ENCODE data around the gene CAMK1D.

CAMK1D gene

DNA sequence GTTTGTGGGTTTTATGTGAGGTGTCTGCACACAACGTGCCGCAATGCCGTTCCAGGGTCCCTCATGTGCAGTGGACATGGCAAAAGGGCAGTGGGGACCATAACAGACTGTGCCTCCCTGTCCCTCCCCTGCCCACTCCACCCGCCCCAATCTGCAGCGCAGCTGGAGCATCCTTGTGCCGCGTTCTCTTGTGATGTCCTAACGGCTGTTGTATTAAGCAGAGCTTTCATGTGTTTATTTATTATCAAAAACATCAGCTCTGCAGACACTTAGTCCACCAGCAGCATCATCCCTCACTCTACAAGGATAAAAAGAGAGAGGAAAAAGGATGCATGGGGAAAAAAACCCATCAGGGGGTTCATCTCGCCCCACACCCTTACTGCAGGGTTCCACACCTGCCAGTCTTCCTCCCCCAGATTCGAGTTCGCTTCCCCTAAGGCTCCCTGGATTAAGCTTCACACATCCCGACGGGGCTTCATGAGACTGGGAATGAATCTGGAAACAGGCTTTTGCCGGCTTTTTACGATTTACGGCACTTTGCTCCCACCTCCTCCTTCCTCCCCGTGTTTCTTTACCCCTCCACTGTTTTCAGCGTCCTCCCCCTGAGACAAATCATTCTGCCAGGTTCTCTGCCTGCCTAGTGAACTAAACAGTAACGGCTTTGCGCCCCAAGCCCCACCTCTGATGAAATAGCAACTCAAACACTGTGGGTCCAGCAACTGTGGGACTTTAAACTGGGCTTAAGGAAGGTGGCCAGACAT, 301.4 kb downstream of the CAMK1D start:
- DNase-seq (ENCODE audit: low read depth, low spot score): no peak

DNA sequence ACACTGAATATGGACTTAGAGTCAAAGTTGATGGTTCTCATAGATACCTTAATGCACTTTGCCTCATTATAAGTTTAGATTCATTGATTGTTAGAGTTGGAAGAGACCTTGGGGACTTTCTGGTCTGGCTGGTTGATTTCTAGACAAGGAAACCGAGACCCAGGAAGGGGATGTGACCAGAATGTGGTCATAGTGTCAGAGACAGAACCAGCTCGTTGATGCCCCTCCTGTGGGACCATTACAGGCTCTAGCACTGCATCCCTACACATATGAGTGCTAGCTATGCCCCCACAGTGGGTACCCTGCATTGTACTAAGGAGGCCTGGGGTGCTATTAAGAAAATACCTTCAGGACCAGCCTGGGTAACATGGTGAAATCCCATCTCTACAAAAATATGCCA, 306.6 kb downstream of the CAMK1D start:
- no peak for DNase-seq (ENCODE audit: low read depth, low spot score)

DNA sequence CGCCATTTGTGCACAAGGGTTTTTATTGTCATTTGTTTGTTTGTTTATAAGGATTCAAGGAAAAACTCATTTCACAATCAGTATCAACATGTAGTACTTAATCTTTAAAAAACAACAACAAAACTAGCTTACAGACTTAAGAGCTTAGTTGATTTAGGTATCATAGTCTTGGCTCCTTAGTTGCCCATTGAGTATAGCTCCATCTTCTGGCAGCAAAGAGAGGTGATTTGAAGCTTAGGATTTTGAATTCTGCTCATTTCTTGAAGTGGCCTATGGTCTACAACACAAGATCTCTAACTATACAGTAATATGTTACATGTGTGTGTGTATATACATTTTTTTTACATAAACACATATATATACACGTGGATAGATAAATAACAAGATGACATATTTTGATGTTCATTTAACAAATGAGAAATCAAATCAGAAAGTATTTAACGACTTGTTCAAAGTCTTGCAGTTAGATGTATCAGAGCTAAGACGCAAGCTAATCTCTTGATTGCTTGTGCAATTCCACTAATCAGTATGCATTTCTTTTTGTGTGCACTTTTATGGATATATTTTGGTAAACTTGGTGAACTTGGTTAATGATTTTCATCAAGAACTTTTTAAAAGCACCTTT, 307.3 kb downstream of the CAMK1D start:
- peak; percentile 36 for DNase-seq (ENCODE audit: low read depth, low spot score)

DNA sequence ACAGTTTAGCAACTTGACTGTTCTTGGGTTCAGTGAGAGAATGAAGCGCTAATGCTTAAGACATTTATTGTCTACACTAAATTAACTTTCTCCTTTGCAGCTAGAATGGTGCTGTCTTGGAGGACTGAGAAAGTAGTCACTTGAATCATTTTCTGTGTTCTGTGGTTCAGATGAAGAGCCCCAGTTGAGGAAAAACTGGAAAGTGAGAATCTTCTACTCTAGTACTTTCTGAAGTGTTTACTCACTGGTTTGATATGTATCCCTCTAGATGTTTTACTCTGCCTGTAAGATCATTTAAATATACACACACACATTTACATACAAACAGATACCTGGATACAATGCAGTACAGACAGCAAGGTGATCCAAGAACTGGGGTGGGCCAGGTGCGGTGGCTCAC, 308.1 kb downstream of the CAMK1D start:
- DNase-seq (ENCODE audit: low read depth, low spot score): no peak

DNA sequence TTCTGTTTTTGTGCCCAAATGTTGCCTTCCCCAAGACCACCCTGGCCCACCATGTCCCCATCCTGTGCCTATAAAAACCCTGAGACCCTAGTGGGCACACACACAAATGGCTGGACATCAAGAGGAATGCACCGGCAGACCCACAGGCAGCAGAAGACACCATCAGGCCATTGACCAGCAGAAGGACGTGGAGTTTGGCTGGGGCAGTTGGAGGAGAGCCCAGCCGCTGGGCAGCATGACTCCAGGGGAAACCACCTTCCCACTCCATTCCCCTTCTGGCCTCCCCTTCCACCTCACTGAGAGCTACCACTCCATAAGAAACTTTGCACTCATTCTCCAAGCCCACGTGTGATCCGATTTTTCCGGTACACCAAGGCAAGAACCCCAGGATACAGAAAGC, 309.2 kb downstream of the CAMK1D start:
- no peak for DNase-seq (ENCODE audit: low read depth, low spot score)

DNA sequence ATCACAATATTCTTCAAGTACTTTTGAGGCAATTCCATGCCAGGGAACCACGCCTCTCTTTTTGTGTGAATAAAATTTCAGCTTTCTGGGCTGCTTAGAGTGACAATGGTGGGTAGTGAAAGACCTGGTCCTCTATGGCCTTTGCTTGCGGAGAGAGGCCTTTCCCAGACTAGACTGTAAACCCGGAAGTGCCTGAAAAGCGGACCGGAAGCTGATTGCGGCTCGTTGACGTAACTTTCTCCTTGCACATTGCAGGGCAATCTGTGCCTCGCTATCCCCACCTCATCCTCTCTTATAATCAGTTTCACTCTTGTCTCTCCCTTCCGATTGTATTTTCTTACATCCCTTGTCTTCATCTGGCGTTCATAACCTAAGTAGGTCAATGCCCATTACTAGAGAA, 310.4 kb downstream of the CAMK1D start:
- DNase-seq (ENCODE audit: low read depth, low spot score): no peak

DNA sequence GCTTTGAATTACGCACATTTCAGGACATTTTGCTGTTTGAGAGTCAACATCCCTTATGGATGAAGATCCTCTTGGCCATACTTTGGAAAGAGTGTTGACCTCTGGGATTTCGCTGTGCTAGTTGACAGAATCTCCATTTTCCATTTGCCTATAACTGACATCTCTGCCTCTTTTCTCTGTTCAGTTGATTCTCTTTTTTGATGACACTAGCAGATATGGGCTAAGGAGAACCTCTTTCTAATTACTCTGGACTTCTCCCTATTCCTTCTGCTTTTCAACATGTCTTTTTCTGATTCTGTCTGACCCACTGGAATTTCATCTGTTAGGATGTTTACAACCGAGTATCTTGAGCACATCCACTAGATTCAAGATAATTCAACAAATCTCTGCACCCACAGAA, 311.5 kb downstream of the CAMK1D start:
- DNase-seq (ENCODE audit: low read depth, low spot score): no peak

DNA sequence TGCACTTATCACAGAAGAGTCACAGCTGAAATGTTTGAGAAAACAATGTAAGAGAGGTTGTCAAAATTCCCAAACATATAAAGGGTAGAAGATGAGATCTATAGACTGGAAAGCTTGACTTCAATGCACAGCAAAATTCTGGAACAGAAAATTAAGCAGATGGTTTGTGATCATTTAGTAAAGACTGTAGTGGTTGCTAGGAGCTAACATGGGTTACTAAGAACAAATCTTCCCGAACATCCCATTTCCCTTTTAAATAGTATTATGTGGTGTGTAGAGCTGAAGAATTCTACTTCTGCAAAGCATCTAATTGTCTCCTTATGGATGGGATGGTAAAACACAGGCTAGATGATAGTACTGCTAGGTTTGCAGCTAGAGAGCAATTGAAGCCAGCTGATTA, 312.3 kb downstream of the CAMK1D start:
- no peak for DNase-seq (ENCODE audit: low read depth, low spot score)

DNA sequence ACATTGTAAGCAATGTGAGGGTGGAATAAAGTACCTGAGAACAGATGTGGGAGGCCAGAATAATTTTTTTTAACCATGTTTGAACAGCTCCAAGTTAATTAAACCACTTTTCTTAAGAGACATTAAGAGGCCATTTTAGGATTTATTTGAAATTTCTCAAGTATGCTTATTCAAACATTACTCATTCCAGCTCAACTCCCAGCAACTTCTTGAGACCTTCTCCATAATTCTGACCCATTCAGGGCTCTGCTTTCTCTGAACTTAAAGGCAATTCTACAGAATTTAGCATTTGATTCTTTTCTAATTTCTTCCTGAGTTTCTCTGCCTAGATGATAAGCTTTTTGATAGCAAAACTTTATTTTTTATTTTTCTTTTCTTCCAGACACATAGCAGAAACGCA, 314.5 kb downstream of the CAMK1D start:
- no peak for DNase-seq (ENCODE audit: low read depth, low spot score)

DNA sequence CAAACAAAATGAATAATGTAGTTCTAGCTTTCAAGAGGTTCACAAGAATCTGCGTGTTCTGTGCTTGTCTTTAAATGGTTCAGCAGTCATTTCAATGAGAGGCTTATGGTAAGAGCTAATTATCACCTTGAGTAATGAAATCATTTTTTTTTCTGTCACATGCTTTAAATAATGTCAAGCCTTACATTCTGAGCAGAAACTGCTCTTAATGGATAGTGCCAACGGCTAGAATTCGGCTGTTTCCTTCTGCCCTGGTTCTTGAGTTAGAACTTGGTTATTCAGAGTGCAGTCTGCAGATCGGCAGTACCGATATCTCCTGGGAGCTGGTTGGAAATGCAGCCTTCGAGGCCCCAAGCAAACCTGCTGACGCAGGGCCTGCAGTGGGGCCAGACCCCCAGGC, 316.2 kb downstream of the CAMK1D start:
- DNase-seq (ENCODE audit: low read depth, low spot score): no peak

DNA sequence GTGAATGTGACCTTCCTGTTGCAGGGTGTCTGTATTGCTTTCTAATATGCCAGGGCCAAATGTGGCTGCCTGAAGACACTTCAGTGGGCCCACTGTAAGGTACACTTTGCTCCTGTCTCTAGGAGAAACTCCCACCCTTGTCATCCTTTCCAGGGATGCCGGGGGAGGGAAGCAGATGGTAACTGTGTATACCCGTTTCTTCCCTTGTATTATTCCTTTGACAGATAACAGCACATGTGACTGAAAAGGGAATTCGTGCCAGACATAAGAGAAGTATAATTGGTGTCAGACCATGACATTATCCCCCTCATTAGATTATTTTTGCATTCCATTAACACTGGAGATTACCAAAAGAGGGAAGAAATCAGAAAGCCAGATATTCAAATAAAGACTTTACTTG, 317.7 kb downstream of the CAMK1D start:
- no peak for DNase-seq (ENCODE audit: low read depth, low spot score)

DNA sequence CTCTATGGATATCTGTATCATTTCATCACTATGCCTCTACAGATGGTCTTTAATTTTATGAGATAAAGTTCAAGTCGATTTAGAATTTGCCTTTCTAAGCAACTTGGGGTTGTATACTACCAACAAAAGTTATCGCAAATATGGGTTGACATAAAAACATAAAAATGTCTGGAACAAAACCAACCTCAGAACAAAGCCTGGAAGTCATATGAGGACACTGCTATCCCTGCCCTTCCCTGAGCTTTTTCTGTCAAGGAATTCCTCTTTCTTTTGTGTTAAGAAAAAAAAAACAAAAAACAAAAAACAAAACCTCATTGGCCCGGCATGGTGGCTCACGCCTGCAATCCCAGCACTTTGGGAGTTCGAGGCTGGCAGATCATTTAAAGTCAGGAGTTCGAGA, 319.3 kb downstream of the CAMK1D start:
- no peak for DNase-seq (ENCODE audit: low read depth, low spot score)

DNA sequence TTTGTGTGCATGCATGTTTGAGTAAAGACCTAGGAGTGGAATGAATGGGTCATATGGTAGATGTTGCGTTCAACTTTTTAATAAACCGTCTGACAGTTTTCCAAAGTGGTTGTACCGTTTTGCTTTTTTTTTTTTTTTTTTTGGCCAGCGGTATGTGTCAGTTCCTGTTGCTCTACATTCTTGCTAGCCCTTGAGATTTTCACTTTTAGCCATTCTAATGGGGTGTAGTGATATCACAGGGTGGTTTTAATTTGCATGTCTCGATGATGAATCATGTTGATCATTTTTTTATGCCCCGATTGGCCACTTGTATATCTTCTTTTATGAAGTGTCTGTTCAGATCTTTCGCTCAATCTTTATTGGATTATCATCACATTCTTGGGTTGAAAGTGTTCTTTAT, 320.7 kb downstream of the CAMK1D start:
- no peak for DNase-seq (ENCODE audit: low read depth, low spot score)

DNA sequence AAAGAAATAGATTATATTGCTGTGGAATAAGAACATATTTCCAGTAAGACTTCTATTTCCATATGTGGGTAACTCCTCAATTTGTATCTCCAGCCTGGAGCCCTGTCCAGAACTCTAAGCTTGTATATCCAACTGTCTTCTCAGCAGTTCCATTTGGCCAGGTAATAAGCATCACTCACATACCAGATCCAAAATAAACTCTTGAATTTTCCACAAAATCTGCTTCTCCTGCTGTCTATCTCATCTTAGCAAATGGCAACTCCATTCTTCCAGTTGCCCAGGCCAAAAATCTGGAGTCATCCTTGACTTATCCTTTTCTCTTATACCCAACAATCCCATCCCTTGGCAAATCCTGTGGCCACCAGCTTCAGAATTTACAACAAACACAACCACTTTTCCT, 325.8 kb downstream of the CAMK1D start:
- no peak for DNase-seq (ENCODE audit: low read depth, low spot score)

DNA sequence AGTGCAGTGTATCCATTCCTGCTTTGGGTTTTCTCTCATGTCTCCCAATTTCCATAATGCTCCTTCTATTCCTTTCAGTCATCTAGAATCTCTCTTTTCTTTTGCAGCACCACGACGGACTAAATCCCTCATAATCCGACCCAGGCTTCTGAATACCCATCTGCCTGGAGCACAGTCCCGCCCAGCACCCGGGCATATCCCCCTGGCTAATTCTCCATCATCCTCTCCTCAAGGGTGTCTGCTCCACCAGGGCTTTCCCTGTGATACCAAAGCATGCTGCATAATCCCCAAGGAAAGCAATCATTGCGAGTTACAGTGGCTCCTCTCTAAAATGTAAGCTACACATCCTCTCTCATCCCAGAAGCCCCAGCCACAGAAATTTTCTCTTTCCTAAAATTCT, 330.3 kb downstream of the CAMK1D start:
- DNase-seq (ENCODE audit: low read depth, low spot score): no peak

DNA sequence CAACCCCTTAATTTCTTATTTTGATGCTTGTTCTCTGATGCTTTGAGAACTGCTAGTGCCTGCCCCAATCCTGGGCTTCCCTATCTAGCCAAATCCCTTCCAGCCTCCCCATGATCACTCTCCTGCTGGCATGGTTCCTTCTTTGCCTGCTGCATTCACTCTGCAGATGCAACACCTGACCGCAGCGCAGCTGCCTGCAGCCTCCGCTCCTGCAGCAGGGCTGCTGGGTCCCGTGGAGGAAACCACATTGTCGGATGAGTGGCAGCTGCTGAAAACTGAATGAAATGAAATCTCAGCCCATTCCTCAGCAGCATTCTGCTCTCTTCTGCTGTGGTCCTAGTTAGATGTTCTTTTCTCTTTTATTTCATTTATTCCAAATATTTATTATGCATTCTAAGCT, 331.9 kb downstream of the CAMK1D start:
- DNase-seq (ENCODE audit: low read depth, low spot score): no peak

DNA sequence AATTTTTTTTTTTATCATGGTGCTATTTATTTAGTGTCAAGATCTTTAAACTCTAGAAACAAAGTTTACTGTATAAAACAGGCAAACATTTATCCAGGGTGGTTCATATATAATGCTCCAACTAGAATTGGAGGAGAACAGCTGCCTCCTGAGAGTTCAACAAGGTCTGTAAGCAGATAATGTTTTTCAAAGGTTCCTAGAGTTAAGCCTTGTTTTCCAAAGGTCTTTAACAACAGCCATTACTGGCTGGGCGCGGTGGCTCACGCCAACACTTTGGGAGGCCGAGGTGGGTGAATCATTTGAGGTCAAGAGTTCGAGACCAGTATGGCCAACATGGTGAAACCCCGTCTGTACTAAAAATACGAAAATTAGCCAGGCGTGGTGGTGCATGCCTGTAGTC, 335.4 kb downstream of the CAMK1D start:
- DNase-seq (ENCODE audit: low read depth, low spot score): no peak

DNA sequence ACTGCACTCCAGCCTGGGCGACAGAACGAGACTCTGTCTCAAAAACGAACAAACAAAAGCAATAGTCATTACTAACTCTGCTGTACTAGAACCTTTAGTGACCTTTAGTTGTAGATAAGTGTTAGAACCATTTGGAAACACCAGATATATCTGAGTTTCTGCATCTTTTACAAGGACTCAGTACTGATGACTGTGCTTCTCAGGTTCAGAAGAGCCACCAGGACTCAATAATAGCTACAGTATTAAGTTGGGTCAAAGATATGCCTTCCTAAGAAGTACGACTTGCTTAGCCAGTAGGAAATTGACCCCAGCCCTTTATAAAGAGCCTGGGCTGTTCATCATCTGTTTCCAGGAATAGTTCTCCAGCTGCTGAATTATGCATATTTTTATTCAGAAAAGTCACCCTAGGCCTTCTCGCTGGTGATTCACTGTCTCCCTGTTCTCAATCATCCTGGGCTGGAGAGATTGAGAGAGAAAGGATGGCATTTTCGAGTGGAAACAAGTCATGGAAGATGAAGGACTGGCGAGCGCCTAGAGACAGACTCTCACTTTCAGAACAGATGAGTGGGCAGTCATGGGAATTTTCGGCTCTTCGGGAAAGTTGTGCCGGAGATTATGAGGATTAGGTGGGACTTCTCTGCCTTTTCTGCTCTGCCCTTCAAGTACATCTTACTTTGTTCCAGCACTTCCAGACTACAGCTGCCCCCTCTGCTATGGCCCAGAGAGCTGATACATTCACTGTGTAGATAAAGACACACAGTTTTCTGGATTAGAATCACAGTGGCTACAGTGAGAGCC, 336.1 kb downstream of the CAMK1D start:
- DNase-seq (ENCODE audit: low read depth, low spot score): no peak

DNA sequence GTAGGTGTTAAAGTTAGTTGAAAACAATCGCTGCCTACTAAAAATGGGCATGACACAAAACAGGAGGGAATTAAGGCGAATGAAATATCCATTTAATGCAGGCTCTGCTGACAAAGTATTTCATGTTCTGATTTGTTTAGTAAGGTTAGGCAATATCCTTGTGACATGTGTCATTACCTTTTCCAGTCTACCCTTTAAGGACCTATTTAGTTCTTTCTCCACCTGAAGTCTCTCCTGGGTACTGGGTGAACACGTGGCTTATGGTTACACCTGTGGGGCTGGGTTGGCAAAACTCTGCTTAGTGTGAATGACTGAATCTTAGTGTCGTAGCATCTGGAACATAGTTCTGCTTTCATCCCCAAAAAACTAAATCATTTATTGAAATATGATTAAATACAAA, 338.6 kb downstream of the CAMK1D start:
- DNase-seq (ENCODE audit: low read depth, low spot score): no peak

DNA sequence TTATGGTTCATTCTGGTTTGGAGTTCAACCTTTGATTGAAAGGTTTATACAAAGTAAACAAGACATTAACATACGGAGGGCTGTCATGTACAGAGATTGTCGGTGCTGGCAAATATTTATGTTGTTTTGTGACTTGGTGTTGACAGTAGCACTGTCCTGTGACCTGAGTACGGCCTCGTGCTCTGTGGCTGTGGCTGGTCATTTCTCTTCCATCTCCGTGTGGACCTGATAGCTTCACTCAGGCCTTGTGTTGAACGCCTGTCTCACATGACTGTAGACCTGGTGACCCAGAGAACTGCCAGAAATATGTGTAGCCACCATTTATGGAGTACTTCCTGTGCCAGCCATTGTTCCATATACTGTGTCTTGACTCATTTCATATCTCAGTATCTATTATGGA, 340.5 kb downstream of the CAMK1D start:
- no peak for DNase-seq (ENCODE audit: low read depth, low spot score)

DNA sequence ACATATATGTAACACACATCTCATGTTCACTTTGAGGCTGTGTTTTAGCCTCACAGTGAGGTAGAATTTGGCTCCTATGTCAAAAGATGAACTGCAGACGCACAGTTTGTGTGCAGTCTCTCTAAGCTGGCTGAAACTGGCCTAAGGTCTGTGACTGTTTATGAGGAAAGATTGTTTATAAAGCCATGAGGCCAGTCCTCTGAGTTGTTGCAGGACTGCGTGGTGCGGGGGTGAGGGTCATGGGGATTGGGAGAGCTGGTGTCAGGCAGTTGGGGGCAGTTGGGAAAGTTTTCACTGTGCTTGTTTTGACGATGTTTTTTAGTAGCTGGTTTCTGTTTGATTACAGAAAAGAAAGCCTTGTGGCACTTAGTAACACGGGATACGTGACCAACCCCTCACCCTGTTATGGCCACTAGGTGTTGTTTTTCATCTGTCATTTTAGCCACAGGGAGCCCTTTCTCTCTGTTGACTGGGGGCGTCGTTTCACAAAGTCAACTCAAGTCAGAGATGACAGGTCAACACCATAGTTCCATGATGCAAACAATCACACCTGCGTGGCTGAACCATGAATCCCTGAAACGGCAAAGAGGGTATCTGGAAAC, 341.3 kb downstream of the CAMK1D start:
- DNase-seq (ENCODE audit: low read depth, low spot score): peak; percentile 22

DNA sequence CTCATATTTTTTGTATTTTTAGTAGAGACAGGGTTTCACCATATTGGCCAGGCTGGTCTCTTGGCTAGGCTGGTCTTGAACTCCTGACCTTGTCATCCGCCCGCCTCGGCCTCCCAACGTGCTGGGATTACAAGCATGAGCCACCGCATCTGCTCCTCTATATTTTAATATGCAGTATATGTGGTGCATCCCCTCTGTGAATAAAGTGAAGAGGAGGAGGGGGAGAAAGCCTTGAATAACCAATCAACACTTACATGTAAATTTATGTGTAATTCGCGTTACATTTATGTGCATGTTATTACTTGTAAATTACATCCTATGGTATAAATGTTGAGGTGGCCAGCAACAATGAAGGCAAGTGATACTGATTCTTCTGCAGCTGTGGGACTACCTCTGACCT, 342.2 kb downstream of the CAMK1D start:
- DNase-seq (ENCODE audit: low read depth, low spot score): no peak
